Smooth muscle cell of the coronary artery (primary cell): ENCODE data around the gene PARP2. TPM values are rescaled to one million over a fixed set of nuclear protein-coding genes. Genes with fewer than 3 reads are reported as not detected.

Experiments
- total RNA-seq: library from RNA; depleted of rRNA; stranded (reverse); fragments of >200 nt; gene quantifications from 2 replicates; pipeline ENCODE4 v1.2.3, GENCODE V29; 2014; ENCODE audit warnings: low replicate concordance

The PARP2 gene
- 5.5 and 6.7 TPM in 2 replicates for total RNA-seq

GRCh38 chr14:20343092-20343861, at the start of gene PARP2:
Gene PARP2 (plus strand): TSS chr14:20343635. CDS start chr14:20343642, 7 bp downstream.

GRCh38 chr14:20305265-20306078, 38.0 kb upstream of the PARP2 start, which contains the start of gene TTC5:
Gene TTC5 (minus strand): TSS chr14:20305951. CDS start chr14:20305937, 14 bp downstream.

GRCh38 chr14:20332788-20333493, 10.5 kb upstream of the PARP2 start, which contains the start of gene CCNB1IP1:
Gene CCNB1IP1 (minus strand): TSS chr14:20333279. CDS start chr14:20316523, 16,756 bp downstream.

Other genes with a start within 250 kb of the PARP2 start
- gene OR4K17, start 232.9 kb upstream of the PARP2 start, total RNA-seq: not detected in 2 replicates
- not detected in 2 replicates for gene OR4N5, start 204.8 kb upstream of the PARP2 start, total RNA-seq
- gene OR11G2, start 152.7 kb upstream of the PARP2 start, total RNA-seq: not detected in 2 replicates
- not detected in 2 replicates for gene OR11H6, start 119.9 kb upstream of the PARP2 start, total RNA-seq
- not detected in 2 replicates for gene OR11H7, start 114.7 kb upstream of the PARP2 start, total RNA-seq
- not detected in 2 replicates for gene OR11H4, start 104.3 kb upstream of the PARP2 start, total RNA-seq
- gene TTC5, start 37.7 kb upstream of the PARP2 start, total RNA-seq: 21.8 and 53.5 TPM in 2 replicates
- gene CCNB1IP1, start 10.4 kb upstream of the PARP2 start, total RNA-seq: 31.5 and 46.5 TPM in 2 replicates
- 13.6 and 13.8 TPM in 2 replicates for gene TEP1, start 69.9 kb downstream of the PARP2 start, total RNA-seq
- 0.23 TPM in 1 of 2 replicates, not detected in the other for gene KLHL33, start 92.5 kb downstream of the PARP2 start, total RNA-seq
- 23.1 and 32.9 TPM in 2 replicates for gene OSGEP, start 111.2 kb downstream of the PARP2 start, total RNA-seq
- 74.9 and 95.9 TPM in 2 replicates for gene APEX1, start 111.6 kb downstream of the PARP2 start, total RNA-seq
- 17.0 and 19.8 TPM in 2 replicates for gene PIP4P1, start 117.8 kb downstream of the PARP2 start, total RNA-seq
- 26.4 and 48.6 TPM in 2 replicates for gene PNP, start 125.8 kb downstream of the PARP2 start, total RNA-seq
- gene RNASE10, start 161.9 kb downstream of the PARP2 start, total RNA-seq: not detected in 2 replicates
- gene RNASE9, start 217.4 kb downstream of the PARP2 start, total RNA-seq: not detected in 2 replicates
- not detected in 2 replicates for gene RNASE11, start 244.4 kb downstream of the PARP2 start, total RNA-seq
- not detected in 2 replicates for gene RNASE12, start 247.7 kb downstream of the PARP2 start, total RNA-seq